ENCODE results near the gene AIG1. TPM values are rescaled to one million over a fixed set of nuclear protein-coding genes. Genes with fewer than 3 reads are reported as not detected.

The AIG1 gene
- total RNA-seq, 1 donor from 2014 or later, result 29.6 TPM

- TF ChIP-seq, protein P1, sequence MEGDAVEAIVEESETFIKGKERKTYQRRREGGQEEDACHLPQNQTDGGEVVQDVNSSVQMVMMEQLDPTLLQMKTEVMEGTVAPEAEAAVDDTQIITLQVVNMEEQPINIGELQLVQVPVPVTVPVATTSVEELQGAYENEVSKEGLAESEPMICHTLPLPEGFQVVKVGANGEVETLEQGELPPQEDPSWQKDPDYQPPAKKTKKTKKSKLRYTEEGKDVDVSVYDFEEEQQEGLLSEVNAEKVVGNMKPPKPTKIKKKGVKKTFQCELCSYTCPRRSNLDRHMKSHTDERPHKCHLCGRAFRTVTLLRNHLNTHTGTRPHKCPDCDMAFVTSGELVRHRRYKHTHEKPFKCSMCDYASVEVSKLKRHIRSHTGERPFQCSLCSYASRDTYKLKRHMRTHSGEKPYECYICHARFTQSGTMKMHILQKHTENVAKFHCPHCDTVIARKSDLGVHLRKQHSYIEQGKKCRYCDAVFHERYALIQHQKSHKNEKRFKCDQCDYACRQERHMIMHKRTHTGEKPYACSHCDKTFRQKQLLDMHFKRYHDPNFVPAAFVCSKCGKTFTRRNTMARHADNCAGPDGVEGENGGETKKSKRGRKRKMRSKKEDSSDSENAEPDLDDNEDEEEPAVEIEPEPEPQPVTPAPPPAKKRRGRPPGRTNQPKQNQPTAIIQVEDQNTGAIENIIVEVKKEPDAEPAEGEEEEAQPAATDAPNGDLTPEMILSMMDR (IDR thresholded peaks at IDR 0.05), result no peak
- no peaks in the 10 kb centered on the region for H3K27me3 ChIP-seq (ENCODE audit: low read depth)
- H3K27ac ChIP-seq, result no peak overlapping the region
- H3K4me1 ChIP-seq, result no peaks in the 10 kb centered on the region
- no peaks in the 10 kb centered on the region for H3K9me3 ChIP-seq
- intact Hi-C loops (cut with DNase I), result no loop called here
- no peaks in the 10 kb centered on the region for H3K36me3 ChIP-seq
- no peak overlapping the region for H3K4me3 ChIP-seq
- ATAC-seq (no peak), DNase-seq (no peak)
Observed at GRCh38 chr6:143022587-143022986, 38.1 kb upstream of the AIG1 start.

DNA sequence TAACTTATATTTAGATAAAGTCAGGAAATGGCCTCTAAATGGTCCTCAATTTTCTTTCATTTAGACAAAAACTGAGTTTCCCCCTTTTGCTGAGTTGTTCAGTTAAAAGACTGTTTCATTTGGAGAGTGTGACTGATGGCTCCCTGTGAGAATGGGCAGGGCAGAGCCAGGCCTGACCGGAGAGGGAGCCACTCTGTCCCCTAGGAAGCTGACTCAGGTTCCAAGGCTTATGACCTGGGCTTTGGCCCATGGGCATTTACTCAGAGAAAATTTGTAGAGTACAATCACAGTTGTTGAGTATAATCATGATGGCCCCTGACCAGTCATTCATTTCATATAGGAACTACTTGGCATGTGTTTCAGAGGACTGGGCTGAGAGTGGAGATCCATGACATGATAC is 37.0 kb upstream of the AIG1 start:
- Histone ChIP-seq H3K36me3 (no peaks in the 10 kb centered on the region), H3K27me3 (ENCODE audit: low read depth) (no peaks in the 10 kb centered on the region), H3K27ac (no peak overlapping the region), H3K4me1 (no peaks in the 10 kb centered on the region), H3K4me3 (no peak overlapping the region), H3K9me3 (no peaks in the 10 kb centered on the region)
- intact Hi-C loops (cut with DNase I), result no loop called here
- ATAC-seq (no peak), DNase-seq (no peak)
- TF ChIP-seq, protein P1 (IDR thresholded peaks at IDR 0.05), result no peak

DNA sequence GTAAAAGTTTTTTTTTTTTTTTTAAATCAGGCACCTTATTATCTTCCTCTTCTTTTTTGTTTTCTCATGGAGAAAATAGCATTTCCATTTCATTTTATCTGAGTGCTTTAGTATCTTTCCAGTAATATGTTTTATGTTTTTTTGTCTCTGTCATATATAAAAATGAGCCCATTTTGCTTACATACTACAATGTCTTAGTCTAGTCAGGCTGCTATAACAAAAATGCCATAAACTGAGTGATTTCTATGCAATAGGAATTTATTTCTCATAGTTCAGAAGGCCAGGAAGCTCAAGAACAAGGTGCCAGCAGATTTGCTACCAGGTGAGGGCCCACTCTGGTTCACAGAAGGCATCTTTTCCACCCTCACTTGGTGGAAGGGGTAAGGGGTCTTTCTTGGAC is 35.7 kb upstream of the AIG1 start:
- Histone ChIP-seq H3K27ac (no peak overlapping the region), H3K9me3 (no peaks in the 10 kb centered on the region), H3K4me3 (no peak overlapping the region), H3K27me3 (ENCODE audit: low read depth) (no peaks in the 10 kb centered on the region), H3K4me1 (no peaks in the 10 kb centered on the region), H3K36me3 (no peaks in the 10 kb centered on the region)
- intact Hi-C loops (cut with DNase I), result loop anchor here (5.0 kb wide), 1 partner anchor 333 kb away; no protein-coding TSS in a partner anchor
- ATAC-seq (no peak), DNase-seq (no peak)
- TF ChIP-seq, protein P1 (IDR thresholded peaks at IDR 0.05), result no peak

DNA sequence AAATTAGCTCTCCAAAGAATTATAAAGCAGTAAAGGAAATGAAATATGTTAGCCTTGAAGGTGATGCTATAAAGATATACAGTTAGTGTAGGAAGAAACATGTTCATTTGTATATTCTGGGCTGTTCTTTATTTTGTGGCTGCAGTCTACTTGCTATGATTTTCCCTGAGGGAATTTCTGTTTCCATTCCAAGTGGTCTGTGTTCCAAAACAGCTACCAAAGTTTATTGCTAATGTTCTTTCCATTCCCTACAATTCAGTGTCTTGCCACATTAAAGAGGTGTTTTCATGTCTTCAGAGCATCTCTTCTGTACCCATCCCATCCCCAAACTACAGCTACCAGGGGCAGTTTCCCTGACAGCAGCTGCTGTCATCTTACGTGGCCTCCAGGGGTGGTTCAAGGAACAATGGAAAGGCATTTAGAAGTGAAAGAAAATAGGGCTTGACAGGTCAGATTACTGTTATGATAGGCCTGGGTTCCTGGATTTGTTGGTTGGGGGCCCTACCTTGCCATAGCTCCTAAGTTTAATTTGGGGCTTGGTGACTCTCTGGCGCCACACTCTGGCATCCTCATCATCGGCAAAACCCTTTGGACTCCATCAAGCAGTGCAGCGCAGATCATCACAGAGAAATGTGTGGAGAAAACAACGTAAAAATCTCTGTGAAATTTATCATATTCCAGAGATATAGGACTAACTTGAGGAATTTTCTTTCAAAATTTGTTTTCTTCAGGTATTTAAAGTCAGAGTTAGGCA is 33.8 kb upstream of the AIG1 start:
- DNase-seq (peak; percentile 48), ATAC-seq (peak; percentile 66 to 83)
- Histone ChIP-seq H3K27me3 (ENCODE audit: low read depth) (no peaks in the 10 kb centered on the region), H3K4me1 (no peaks in the 10 kb centered on the region), H3K27ac (no peak overlapping the region), H3K36me3 (no peaks in the 10 kb centered on the region), H3K9me3 (no peaks in the 10 kb centered on the region), H3K4me3 (no peak overlapping the region)
- TF ChIP-seq, protein P1 (IDR thresholded peaks at IDR 0.05), result peak; percentile 79
- intact Hi-C loops (cut with DNase I), result loop anchor here (5.0 kb wide), 1 partner anchor 335 kb away; no protein-coding TSS in a partner anchor

DNA sequence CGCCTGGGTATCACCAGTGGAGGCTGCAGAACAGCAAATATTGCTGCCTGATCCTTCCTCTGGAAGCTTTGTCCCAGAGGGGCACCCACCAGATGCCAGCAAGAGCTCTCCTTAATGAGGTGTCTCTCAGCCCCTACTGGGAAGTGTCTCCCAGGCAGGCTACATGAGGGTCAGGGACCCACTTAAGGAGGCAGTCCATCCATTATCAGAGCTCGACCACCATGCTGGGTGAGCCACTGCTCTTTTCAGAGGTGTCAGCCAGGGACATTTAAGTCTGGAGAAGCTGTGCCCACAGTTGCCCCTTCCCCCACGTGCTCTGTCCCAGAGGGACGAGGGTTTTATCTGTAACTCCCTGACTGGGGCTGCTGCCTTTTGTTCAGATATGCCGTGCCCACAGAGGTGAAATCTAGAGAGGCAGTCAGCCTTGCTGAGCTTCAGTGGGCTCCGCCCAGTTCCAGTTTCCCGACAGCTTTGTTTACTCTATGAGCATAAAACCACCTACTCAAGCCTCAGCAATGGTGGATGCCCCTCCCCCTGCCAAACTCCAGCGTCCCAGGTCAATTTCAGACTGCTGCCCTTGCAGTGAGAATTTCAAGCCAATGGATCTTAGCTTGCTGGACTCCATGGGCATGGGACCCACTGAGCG is 25.9 kb upstream of the AIG1 start:
- H3K4me1 ChIP-seq, result no peaks in the 10 kb centered on the region
- intact Hi-C loops (cut with DNase I), result no loop called here
- no peak overlapping the region for H3K4me3 ChIP-seq
- TF ChIP-seq, protein P1 (IDR thresholded peaks at IDR 0.05), result no peak
- H3K36me3 ChIP-seq, result no peaks in the 10 kb centered on the region
- no peak overlapping the region for H3K27ac ChIP-seq
- DNase-seq (peak; percentile 50), ATAC-seq (peak; percentile 50 to 77)
- H3K27me3 ChIP-seq (ENCODE audit: low read depth), result no peaks in the 10 kb centered on the region
- no peaks in the 10 kb centered on the region for H3K9me3 ChIP-seq

Measured in lower lobe of right lung (tissue), 2 donors.